Left lobe of liver (tissue), 2 donors: ENCODE data around the gene GNAT3. TPM values are rescaled to one million over a fixed set of nuclear protein-coding genes. Genes with fewer than 3 reads are reported as not detected.

Experiments used
- ATAC-seq: fragments of 200-7000 bp; cut with Tn5 transposase; one replicate; pipeline ENCODE4 v1.9.1; 2020; ENCODE audit warnings: mild to moderate bottlenecking, moderate library complexity
- DNase-seq: peaks from one replicate; pipeline ENCODE4 v3.0.0-alpha.2; 2020; ENCODE audit warnings: low spot score
- total RNA-seq: library from RNA; stranded (reverse); gene quantifications from one replicate; pipeline ENCODE4 v1.2.1, GENCODE V29; 2021
- donor health status: DM: no; HTN: no; CAD: no; lungs with moderate emphysema.
- donor health status: DM: no; HTN: yes; CAD: no.

GNAT3 gene
- total RNA-seq, 1 donor from 2014 or later = not detected

DNA sequence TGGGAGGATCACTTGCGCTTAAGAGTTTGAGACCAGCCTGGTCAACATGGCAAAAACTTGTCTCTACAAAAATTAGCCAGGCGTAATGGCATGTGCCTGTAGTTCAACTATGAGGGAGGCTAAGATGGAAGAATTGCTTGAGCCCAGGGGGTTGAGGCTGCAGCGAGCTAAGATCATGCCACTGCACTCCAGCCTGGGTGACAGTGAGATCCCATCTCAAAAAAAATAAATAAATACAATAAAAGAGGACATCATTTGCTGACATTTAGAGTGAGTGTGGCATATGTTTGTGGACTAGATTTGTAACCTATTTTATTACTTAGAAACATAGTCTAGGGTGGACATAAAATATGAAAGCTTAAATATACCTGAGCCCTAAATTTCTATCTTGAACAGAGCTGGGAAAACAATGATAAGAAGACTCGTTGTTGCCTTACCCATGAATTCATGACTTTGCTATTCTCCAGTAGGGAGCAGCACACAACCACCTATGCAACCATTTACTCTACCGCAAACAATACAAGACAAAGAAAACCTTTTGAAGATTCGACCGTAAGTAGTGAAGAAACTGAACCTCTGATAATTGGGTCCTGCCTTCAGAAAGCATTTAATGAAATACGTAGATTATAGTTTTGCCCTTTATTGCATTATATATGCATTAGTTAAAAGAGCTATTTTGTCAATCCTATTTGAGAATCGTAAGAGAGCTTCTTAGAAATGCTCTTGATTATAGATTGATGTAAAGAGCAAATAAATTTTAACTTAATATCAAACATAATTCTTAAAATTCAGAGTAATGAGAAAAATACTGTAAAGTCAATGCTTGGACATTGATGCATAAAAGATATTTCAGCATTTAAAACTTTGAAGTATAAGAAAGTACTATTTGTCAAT is 83.5 kb downstream of the GNAT3 start:
- ATAC-seq (peak; percentile 98), DNase-seq (no peak)

DNA sequence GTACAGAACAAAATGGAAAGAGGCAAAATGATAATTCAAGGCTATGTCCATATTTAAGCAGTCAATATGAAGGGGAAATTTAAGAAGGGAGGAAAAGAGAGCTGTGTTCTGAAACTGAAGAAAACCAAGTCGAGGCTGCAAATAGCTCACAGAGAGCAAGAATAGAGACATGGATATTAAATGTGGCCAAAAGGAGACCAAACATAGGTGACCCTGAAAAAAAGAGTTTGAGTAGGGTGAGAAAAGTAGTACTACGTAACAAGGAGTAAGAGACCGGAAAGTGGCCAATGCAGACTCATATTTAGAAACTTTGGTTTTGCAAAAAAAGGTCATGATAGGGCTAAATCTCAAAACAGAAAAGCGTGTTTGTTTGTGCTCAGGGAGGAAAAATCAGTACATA is 84.6 kb downstream of the GNAT3 start:
- ATAC-seq = no peak
- no peak for DNase-seq

DNA sequence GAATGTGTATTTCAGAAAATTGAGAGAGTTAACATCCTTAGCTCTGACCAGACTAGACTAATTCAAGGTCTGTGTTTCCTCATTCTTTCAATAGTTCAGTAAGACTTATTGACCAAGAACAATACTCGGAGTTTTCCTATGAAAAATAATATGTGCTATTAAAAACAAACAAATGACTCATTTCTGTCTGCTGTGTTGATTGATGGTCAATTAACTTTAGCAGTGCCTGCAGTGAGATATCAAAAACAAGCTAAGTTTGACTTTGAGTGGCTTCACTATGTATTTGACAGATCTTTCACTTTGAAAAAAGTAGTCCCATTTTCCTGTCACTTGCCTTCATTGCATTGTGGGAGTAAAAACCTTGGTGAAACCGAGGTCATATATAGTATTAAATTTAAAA is 91.0 kb downstream of the GNAT3 start:
- DNase-seq (no peak), ATAC-seq (no peak)

DNA sequence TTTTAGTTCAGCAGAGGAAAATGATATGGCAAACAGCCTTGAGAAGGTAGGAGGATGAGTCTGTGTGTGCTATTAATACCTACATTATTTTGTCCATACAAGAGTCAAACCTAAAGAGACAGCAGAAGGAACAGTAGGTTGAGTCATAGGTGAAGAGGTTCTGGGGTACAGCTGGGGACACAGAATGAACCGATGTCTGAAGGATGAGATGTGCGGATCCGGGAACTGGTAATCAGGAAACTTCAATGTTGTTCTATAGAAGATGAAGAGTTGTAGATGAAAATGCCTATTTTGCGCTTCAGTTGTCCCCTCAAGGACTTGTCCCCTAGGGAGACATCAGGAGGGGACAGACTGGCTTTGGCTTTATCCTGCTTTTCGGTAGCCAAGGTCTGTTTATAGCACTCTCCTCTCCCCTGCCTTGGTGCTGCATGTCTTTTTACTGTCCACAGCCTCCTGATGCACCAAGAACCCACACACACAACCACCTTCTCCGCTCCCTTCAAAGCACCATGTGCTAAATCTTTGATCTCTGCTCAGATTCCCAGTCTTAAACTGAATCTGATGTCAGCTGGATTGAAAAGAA is 94.6 kb downstream of the GNAT3 start:
- ATAC-seq (no peak), DNase-seq (no peak)

DNA sequence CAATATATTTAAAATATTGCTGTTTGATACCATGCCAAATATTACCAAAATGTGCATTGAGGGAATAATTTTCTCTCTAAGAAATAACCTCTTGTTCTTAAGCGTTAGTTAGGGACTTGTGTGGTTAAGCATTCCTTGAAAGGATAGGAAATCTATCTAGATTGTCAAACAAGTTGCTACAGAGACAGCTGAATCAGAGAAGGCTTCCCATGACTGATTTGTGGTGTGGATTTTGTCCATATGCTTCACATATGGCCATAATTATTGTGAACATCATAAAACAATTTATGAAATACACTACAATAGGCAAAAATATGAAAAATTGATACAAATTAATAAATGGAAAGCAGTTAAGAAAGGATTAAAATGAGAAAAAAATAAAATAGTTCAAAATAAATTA is 96.3 kb downstream of the GNAT3 start:
- DNase-seq (no peak), ATAC-seq (no peak)

DNA sequence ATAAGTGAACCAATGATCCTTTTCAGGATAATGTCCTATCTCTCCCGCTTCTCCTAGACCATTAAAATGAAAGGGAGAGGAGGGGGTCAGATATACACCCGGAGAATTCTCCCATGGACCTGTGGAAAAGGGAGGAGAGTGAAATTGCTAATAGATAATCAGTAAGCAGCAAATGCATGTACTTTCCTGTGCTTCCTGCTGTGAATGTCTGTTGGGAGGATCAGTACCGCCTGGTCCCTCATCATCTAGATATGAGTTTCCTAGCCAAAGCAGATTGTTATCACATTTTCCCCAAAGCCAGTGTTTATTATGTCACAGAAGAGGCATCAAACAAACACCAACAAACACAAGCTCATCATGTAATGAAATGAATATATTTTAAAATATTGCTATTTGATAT is 96.8 kb downstream of the GNAT3 start:
- ATAC-seq (no peak), DNase-seq (no peak)

DNA sequence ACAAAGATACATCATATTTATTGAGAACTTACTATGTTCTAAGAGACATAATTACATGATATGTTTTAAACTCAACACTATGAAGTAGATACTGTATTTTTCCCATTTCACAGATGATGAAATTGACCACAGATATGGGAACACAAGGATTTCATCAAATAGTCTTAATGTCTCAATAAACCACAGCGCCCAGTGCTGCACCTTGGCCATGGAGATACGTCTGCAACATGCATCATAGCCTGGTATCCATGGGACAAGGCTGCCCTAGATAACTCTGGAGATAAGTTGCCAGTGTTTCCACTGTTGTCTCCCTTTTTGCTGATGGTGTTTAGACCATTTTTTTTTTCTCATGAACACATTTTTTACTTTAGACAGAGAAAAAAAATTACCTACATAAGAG is 97.5 kb downstream of the GNAT3 start:
- ATAC-seq (no peak), DNase-seq (no peak)

DNA sequence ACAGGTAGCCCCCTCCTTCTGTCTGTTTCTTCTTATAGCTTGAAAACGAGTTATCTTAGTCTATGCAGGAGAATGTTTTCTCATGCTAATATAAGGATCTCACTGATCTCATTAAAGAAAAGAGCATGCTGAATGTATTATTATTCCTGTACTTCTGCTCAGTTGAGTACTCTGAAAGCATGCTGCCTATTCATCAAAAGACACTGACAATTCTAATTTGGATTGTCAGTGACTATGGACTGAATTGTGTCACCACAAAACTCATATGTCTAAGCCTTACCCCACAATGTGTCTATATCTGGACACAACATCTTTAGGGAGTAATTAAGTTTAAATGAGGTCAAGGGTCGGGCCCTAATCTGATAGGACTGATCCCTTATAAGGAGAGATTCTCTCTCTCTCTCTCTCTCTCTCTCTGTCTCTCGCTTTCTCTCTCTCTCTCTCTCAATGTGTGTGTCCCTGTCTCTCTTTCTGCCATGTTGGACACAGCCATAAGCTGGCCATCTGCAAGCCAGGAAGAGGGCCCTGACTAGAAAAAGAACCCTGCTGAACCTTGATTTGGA is 98.4 kb downstream of the GNAT3 start:
- ATAC-seq = no peak
- DNase-seq = no peak

DNA sequence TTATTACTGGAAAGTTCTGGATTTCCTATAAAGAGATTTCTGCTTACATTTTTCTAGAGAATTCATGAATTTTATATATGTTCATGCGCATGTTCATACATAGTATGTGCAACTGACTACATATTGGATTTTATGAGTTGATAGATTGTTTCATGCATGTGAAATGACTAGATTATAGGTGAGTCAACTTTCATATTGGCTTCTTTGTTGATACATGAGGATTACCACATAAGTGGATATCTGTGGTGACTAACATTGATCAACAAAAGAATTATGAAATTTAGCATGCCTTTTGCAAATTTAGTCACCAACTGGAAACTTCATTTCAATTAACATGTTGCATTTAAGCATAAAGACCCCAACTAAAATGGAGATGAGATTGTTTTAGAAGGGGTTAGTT is 99.0 kb downstream of the GNAT3 start:
- DNase-seq (no peak), ATAC-seq (no peak)

DNA sequence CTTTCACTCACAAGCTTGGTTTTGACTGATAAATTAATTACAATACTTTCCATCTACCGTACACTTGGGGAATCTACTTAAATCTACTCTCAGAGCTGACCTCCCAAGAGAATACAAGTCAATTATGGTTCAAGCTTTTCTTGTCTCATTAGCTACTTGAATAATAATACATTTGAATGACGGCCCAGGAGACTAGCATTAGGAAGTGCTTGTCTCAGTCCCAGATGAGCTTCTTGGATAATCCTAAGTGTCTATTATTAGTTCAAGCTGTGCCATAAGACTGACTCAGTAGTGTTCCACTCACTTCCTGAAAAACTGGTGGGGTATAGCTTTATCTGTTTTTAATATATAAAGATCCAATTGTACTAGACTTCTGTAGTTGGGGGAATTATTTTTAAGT is 100.2 kb downstream of the GNAT3 start:
- no peak for DNase-seq
- no peak for ATAC-seq

DNA sequence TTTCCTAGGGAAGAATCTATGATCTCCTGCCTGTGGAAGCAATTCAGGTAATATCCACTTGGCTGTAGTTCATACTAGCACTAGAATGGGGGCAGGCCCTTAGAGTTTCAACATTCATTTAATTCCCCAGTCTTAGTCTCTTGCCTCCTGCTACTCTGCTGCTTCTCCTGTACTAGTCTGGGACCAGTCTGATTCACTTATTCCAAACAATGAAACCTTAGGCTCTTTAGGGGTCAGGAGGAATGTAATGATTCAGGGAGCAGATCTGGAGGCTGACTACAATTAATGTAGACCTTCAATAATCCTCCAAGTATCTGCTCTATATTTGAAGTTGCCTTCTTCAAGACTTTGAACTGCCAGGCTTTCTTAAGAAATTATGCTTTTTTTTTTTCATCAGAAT is 101.8 kb downstream of the GNAT3 start:
- ATAC-seq (no peak), DNase-seq (no peak)

Other genes with a start within 250 kb of the GNAT3 start
- 16.3 TPM for gene CD36, start 126.6 kb upstream of the GNAT3 start, total RNA-seq